Thyroid gland (tissue), 4 donors: ENCODE results near the gene EXOC3L1. TPM values are rescaled to one million over a fixed set of nuclear protein-coding genes. Genes with fewer than 3 reads are reported as not detected.

Source experiments
- DNase-seq, 2 donors: peaks; one replicate each; pipeline ENCODE4 v3.0.0-alpha.2; 2019
- H3K27ac ChIP-seq, 3 donors: fragments of 200-600 bp; sonication (generic); 1 replicate in 2 of 3; 2 replicates in 1 of 3; pipeline ENCODE4 v1.5.1; 2016 to 2019; ENCODE audit warnings: mild to moderate bottlenecking in 1 of 3, moderate library complexity in 1 of 3
- H3K27me3 ChIP-seq: fragments of 200-600 bp; sonication (generic); one replicate; pipeline ENCODE4 v1.5.1; 2019
- H3K36me3 ChIP-seq, 2 donors: fragments of 200-600 bp; sonication (generic); one replicate each; pipeline ENCODE4 v1.5.1; 2016 to 2019
- H3K4me1 ChIP-seq, 2 donors: fragments of 200-600 bp; sonication (generic); one replicate each; pipeline ENCODE4 v1.5.1; 2017 to 2019
- H3K4me3 ChIP-seq, 3 donors: fragments of 200-600 bp; sonication (generic); replicated peaks in 1 of 3; 1 replicate in 2 of 3; 2 replicates in 1 of 3; pipeline ENCODE4 v1.5.1; 2016; ENCODE audit warnings: mild to moderate bottlenecking in 1 of 3
- H3K9me3 ChIP-seq: fragments of 200-600 bp; sonication (generic); one replicate; pipeline ENCODE4 v1.5.1; 2017
- CTCF ChIP-seq, 6 experiments: fragments of 200-600 bp in 3 of 6; fragments of 450-650 bp in 3 of 6; sonication (generic) in 3 of 6; IDR thresholded peaks; one replicate each; pipeline ENCODE4 v1.5.1; 2016 to 2019; ENCODE audit warnings: antibody characterized with exemption in 6 of 6, mild to moderate bottlenecking in 2 of 6, inconsistent platforms in 1 of 6, moderate library complexity in 1 of 6
- POLR2A ChIP-seq, 2 donors: fragments of 450-650 bp; IDR thresholded peaks; one replicate each; pipeline ENCODE4 v1.6.1; 2017; ENCODE audit warnings: antibody characterized with exemption in 2 of 2, mild to moderate bottlenecking in 2 of 2, moderate library complexity in 1 of 2
- WGBS, 2 donors: methylation state at CpG; one replicate each; pipeline ENCODE4 v1.1.5; 2017; 5-methylcytosine and 5-hydroxymethylcytosine counted together
- intact Hi-C: fragments of 100-400 bp; cut with DNase I; formaldehyde crosslinking; loops from one replicate; pipeline ENCODE4 v1.15.1; 2023
- total RNA-seq, 4 donors: library from RNA; depleted of rRNA; stranded (reverse); fragments of >200 nt; gene quantifications; one replicate each; pipeline ENCODE4 v1.2.3, GENCODE V29; 2016

EXOC3L1 gene
- total RNA-seq: 1 to 10 TPM; 5.9 to 8.6 (median 7.6) TPM

DNA sequence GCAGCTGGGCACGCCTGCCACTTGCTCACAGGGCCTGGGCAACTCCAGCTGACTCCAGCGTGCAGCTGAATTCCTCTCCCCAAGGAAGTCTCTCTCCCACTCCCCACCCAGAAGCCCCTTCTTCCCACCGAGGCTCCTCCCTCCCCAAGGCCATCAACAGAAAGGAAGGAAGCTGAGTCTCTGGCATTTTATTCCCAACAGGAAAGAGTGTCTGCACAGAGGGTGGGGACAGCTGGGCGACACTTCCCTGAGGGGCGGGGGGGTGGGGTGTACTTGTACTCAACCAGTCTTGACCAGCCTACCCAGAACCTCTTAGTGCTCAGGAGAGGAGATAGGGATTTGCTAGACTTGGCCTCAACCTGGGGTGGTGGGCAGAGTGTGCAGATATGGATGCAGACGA lies at the start of gene EXOC3L1:
EXOC3L1 (minus strand) TSS at position 96 of the 400 bp plus-strand sequence. CDS start 460 bp downstream, outside the sequence.
- Histone ChIP-seq H3K9me3 (no peaks in the 10 kb centered on the region), H3K27me3 (no peaks in the 10 kb centered on the region), H3K36me3 (peaks cover 4 to 10% of the 10 kb centered on the region in 2 donors), H3K27ac (no peak within 1 kb of the TSS), H3K4me1 (peaks cover 15 to 31% of the 10 kb centered on the region in 2 donors), H3K4me3 (no peak within 1 kb of the TSS)
- TF ChIP-seq POLR2A (IDR thresholded peaks at IDR 0.05): no peak
- TF ChIP-seq CTCF (IDR thresholded peaks at IDR 0.05): no peak
- no peak for DNase-seq
- 22 to 34% methylated on average over 4 to 6 of the region's 6 CpGs for WGBS, 2 donors
- intact Hi-C loops: no loop called here

- Histone ChIP-seq H3K9me3 (no peaks in the 10 kb centered on the region), H3K36me3 (peaks cover 36 to 45% of the 10 kb centered on the region in 2 donors), H3K4me1 (peaks cover 30 to 42% of the 10 kb centered on the region in 2 donors), H3K27ac (no peak overlapping the region), H3K4me3 (no peak overlapping the region), H3K27me3 (no peaks in the 10 kb centered on the region)
- intact Hi-C loops: no loop called here
- no peak for DNase-seq
- 87 to 92% methylated on average over 8 to 9 of the region's 9 CpGs for WGBS, 2 donors
- TF ChIP-seq CTCF (IDR thresholded peaks at IDR 0.05): no peak
- TF ChIP-seq POLR2A (IDR thresholded peaks at IDR 0.05): no peak
These were observed 49.0 kb upstream of the EXOC3L1 start for GRCh38 chr16:67238806-67239470.

DNA sequence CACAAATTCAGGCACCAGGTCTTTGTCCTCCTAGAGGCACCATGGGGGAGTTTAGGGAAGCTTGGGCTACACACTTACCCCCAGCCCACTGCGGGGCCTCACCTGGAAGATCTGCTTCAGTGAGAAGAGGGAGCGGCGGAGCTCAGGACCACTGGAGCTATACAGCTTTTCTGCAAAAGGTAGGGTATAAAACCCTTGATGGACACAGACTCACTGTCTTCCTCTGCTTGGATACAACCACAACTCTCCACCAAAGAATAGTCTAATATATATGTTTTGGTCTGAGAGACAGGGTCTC lies 48.3 kb upstream of the EXOC3L1 start:
- Histone ChIP-seq H3K27ac (no peak overlapping the region), H3K9me3 (no peaks in the 10 kb centered on the region), H3K4me3 (no peak overlapping the region), H3K4me1 (peaks cover 30 to 37% of the 10 kb centered on the region in 2 donors), H3K27me3 (no peaks in the 10 kb centered on the region), H3K36me3 (peaks cover 42 to 52% of the 10 kb centered on the region in 2 donors)
- WGBS, 2 donors: 98 to 100% methylated on average over 2 to 3 of the region's 3 CpGs
- DNase-seq: no peak
- TF ChIP-seq POLR2A (IDR thresholded peaks at IDR 0.05): no peak
- TF ChIP-seq CTCF (IDR thresholded peaks at IDR 0.05): no peak
- intact Hi-C loops: no loop called here

DNA sequence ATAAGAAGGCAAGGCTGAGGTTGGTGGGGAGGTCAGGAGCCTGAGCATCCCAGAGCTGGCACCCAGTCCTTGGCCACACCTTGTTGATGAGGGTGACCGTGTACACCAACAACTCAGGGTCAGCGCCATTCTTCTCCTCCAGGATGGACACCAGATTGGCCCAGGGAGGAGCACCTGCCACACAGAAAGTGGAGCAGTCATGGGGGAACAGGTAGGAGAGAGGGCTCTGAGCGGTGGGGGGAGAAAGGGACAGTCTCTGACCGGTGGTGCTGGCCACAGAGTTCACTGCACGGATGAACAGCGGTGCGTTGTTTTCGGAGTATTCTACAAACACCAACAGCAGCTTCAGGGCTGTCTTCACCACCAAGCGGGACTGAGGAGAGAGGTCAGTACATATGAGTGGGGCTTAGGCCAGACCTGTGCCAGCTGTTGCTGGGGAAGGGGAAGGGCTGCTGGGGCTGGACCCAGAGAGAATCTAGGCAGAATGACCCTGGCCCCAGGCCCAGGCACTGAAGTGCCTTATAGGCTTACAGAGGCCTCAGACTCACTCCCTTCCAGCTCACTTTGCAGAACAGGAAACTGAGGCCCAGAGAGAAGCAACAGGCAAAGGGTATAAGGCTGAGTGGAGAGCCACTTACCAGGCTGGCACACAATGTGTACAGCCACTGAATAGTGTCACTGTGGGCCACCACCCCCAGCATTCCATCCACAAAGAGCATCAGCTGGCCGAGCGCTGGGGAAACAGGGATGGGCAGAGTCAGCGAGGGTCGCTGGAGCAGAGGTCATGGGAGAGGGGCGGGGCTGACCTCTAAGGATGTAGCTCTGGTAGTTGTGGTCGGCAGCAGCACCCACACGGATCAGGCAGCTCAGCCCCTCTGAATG lies 47.7 kb upstream of the EXOC3L1 start:
- peaks cover 43 to 54% of the 10 kb centered on the region in 2 donors for H3K36me3 ChIP-seq
- no peak for TF ChIP-seq CTCF (IDR thresholded peaks at IDR 0.05)
- no peak overlapping the region for H3K4me3 ChIP-seq
- 84 to 89% methylated on average over 16 of the region's 16 CpGs for WGBS, 2 donors
- no peaks in the 10 kb centered on the region for H3K9me3 ChIP-seq
- intact Hi-C loops: no loop called here
- H3K27me3 ChIP-seq: no peaks in the 10 kb centered on the region
- H3K27ac ChIP-seq: no peak overlapping the region
- H3K4me1 ChIP-seq: peaks cover 29 to 31% of the 10 kb centered on the region in 2 donors
- DNase-seq: no peak
